K562 (cell line): ENCODE measurements around the gene KRT8. TPM values are rescaled to one million over a fixed set of nuclear protein-coding genes. Genes with fewer than 3 reads are reported as not detected.
A peak's percentile ranks its signal among the peaks of the same experiment; 100 is the strongest.

ENCODE experiments used
- BCOR ChIP-seq: fragments of 450-650 bp; IDR thresholded peaks from 2 replicates; pipeline ENCODE4 v1.6.1; 2016
- FOXP1 ChIP-seq: sonication (generic); formaldehyde crosslinking; IDR thresholded peaks from 2 replicates; pipeline ENCODE4 v1.8.0; 2022; ENCODE audit warnings: mild to moderate bottlenecking, missing genetic modification reagents
- LEF1 ChIP-seq: fragments of 450-650 bp; IDR thresholded peaks from 2 replicates; pipeline ENCODE4 v1.6.1; 2016; ENCODE audit warnings: mild to moderate bottlenecking
- NFIC ChIP-seq: fragments of 450-650 bp; IDR thresholded peaks from 2 replicates; pipeline ENCODE4 v1.6.1; 2017; ENCODE audit warnings: mild to moderate bottlenecking, inconsistent platforms
- NR2C1 ChIP-seq, 2 experiments: fragments of 450-650 bp; IDR thresholded peaks; 2 replicates each; pipeline ENCODE4 v1.6.1; 2017; ENCODE audit warnings: mild to moderate bottlenecking in 2 of 2, antibody characterized with exemption in 1 of 2, inconsistent platforms in 1 of 2, missing compliant biosample characterization in 1 of 2, missing genetic modification characterization in 1 of 2
- POLR2B ChIP-seq: fragments of 450-650 bp; IDR thresholded peaks from 2 replicates; pipeline ENCODE4 v1.6.1; 2018; ENCODE audit warnings: low read depth; ENCODE audit not compliant: partially characterized antibody
- POLR2H ChIP-seq: IDR thresholded peaks from 2 replicates; pipeline ENCODE4 v1.6.1; 2016; ENCODE audit warnings: missing genetic modification characterization, low read depth, mild to moderate bottlenecking, control low read depth, missing compliant biosample characterization, moderate library complexity
- SNRNP70 ChIP-seq: fragments of 200-400 bp; formaldehyde crosslinking; optimal IDR thresholded peaks from 2 replicates; pipeline ENCODE3; 2017; ENCODE audit warnings: low read depth, low read length
- TBP ChIP-seq: optimal IDR thresholded peaks from 2 replicates; pipeline ENCODE3; 2011; ENCODE audit warnings: low read depth, low read length, improper control_type of control experiment
- TRIM24 ChIP-seq, 2 experiments: fragments of 450-650 bp; IDR thresholded peaks; 2 replicates each; pipeline ENCODE4 v1.6.1; 2016
- ZBTB11 ChIP-seq, 3 experiments: fragments of 200-800 bp in 1 of 3; fragments of 250-450 bp in 1 of 3; fragments of 450-650 bp in 1 of 3; sonication (Bioruptor Pico) in 1 of 3; sonication (Bioruptor generic) in 1 of 3; formaldehyde crosslinking in 1 of 3; IDR thresholded peaks; 2 replicates each; pipeline versions ENCODE4 v1.6.1 to v1.8.0; 2016 to 2022; ENCODE audit warnings: mild to moderate bottlenecking in 2 of 3, missing genetic modification characterization in 2 of 3, missing compliant biosample characterization in 1 of 3, moderate library complexity in 1 of 3
- ZNF318 ChIP-seq, 2 experiments: fragments of 450-650 bp; IDR thresholded peaks; 2 replicates each; pipeline ENCODE4 v1.6.1; 2016; ENCODE audit warnings: mild to moderate bottlenecking in 2 of 2, borderline replicate concordance in 1 of 2, low read depth in 1 of 2, moderate library complexity in 1 of 2
- polyA plus RNA-seq, 8 experiments: library from polyadenylated mRNA; depleted of rRNA in 4 of 8; stranded (reverse) in 5 of 8; unstranded in 3 of 8; fragments of >200 nt; fragmentation: Nextera tagmentation in 2 of 8; fragmentation: Illumina TruSeq in 1 of 8; extraction: Ambion mirVana in 2 of 8; extraction: Trizol in 1 of 8; gene quantifications; 2 replicates each; pipeline versions ENCODE4 v1.2.1 to v1.2.3, GENCODE V29; 2011 to 2014; ENCODE audit warnings: inconsistent platforms in 1 of 8, missing spikeins in 1 of 8
- total RNA-seq, 7 experiments: library from RNA; depleted of rRNA in 6 of 7; stranded (reverse); fragments of >200 nt in 6 of 7; fragmentation: Illumina TruSeq in 2 of 7; extraction: Trizol in 2 of 7; gene quantifications; 2 replicates each; pipeline versions ENCODE4 v1.2.1 to v1.2.3, GENCODE V29; 2011 to 2021; ENCODE audit warnings: low replicate concordance in 1 of 7
- TF ChIP-seq, protein P1 (sequence below): fragments of 250-450 bp; sonication (Bioruptor Pico); IDR thresholded peaks from 2 replicates; pipeline ENCODE4 v1.9.0; 2021; ENCODE audit warnings: mild to moderate bottlenecking, inconsistent platforms

Gene KRT8
- total and polyA plus RNA-seq, 9 of the 15 experiments (the other 6 are each of a cell fraction or from before 2014, with no cell fraction given), result 41.5 to 661 (median 260) TPM

- TF ChIP-seq, protein P1, sequence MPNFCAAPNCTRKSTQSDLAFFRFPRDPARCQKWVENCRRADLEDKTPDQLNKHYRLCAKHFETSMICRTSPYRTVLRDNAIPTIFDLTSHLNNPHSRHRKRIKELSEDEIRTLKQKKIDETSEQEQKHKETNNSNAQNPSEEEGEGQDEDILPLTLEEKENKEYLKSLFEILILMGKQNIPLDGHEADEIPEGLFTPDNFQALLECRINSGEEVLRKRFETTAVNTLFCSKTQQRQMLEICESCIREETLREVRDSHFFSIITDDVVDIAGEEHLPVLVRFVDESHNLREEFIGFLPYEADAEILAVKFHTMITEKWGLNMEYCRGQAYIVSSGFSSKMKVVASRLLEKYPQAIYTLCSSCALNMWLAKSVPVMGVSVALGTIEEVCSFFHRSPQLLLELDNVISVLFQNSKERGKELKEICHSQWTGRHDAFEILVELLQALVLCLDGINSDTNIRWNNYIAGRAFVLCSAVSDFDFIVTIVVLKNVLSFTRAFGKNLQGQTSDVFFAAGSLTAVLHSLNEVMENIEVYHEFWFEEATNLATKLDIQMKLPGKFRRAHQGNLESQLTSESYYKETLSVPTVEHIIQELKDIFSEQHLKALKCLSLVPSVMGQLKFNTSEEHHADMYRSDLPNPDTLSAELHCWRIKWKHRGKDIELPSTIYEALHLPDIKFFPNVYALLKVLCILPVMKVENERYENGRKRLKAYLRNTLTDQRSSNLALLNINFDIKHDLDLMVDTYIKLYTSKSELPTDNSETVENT (CRISPR knock-in tag), result no peak
- peak; percentile 54 for TF ChIP-seq POLR2B
- TF ChIP-seq SNRNP70, result no peak
- TF ChIP-seq ZNF318 (IDR thresholded peaks at IDR 0.05; ENCODE audit: borderline replicate concordance in 1 of 2, low read depth in 1 of 2), result peak in 1 of 2 experiments; percentile 39; a peak in 1 of 4 replicates
- peak; percentile 8; the same call in 1 of the 2 replicates for TF ChIP-seq NFIC
- TF ChIP-seq POLR2H (tag), result no peak; the same call in 1 of the 2 replicates
- peak; percentile 63; the same call in 1 of the 2 replicates for TF ChIP-seq LEF1
- no peak for TF ChIP-seq TRIM24 (IDR thresholded peaks at IDR 0.05)
- no peak for TF ChIP-seq ZBTB11 (CRISPR knock-in tag; IDR thresholded peaks at IDR 0.05)
- peak; percentile 24 for TF ChIP-seq TBP
- peak; percentile 49; the same call in 1 of the 2 replicates for TF ChIP-seq NR2C1 (IDR thresholded peaks at IDR 0.05)
- peak; percentile 19; the same call in 1 of the 2 replicates for TF ChIP-seq NR2C1 (tag; IDR thresholded peaks at IDR 0.05)
- TF ChIP-seq FOXP1 (CRISPR knock-in tag), result no peak
- peak; percentile 28; the same call in 1 of the 2 replicates for TF ChIP-seq BCOR
These were observed 894 bp downstream of the KRT8 start (continued) for GRCh38 chr12:52903855-52904508.
